ENCODE measurements around the gene AK8. TPM values are rescaled to one million over a fixed set of nuclear protein-coding genes. Genes with fewer than 3 reads are reported as not detected.
A peak's percentile ranks its signal among the peaks of the same experiment; 100 is the strongest.

Gene AK8
- total and polyA plus RNA-seq, 5 experiments from 2014 or later: 0.14 TPM; not detected in 4

DNA sequence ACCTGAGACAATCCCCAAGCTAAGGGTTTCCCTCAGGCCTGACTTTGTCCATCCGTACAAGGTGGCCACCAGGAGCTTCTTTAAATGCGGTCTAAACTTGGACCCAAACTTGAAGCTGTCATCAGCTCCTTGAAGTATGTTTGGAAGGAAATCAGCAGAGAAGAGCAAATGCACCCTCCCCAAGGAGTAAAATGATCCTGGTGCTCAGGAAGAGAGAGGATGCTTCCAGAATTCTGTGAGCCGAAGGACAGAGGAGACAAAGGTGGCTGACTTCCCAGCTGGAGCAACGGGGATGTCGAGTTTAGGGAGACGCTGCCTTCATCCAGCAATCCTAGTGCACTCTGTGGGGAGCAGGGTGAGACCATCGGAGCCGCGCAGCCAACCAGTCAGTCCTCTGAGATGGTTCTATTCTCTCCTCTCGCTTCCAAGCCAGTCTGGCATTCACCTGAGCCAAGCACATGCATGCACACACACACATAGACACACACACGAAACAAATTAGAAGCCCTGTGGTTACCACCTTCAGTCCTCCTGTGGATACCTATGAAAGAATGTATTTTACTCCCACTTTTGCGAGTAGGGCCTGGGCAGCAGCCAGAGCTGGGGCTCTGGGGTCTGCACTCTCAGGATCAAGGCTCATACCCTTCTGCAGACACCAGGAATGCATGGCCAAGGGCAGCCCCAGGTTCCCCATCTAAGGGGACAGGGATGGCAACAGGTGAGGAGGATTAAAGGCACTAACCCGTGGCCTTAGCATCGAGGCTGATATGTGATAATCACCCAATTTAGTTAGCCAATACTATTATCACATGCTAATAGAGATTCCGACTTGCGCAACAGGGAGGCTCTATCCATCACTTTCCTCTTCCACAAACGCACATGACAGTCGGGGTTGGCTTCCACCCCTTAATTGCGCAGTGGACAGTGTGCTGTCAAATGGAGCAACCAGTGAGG, 132.1 kb downstream of the AK8 start:
- ATAC-seq (no peak), DNase-seq (no peak)
- POLR2A ChIA-PET: no interaction called here
- H3K27ac Mint-ChIP-seq: no peak overlapping the region
- peaks cover 0 to 2% (median 0%) of the 10 kb centered on the region in 3 donors for H3K36me3 Mint-ChIP-seq
- H3K4me3 Mint-ChIP-seq: no peak overlapping the region
- no peaks in the 10 kb centered on the region for H3K9me3 Mint-ChIP-seq
- H3K4me1 Mint-ChIP-seq: peaks cover 0 to 9% (median 6%) of the 10 kb centered on the region in 4 donors
- H3K27me3 Mint-ChIP-seq: peaks cover 28 to 65% (median 47%) of the 10 kb centered on the region in 5 donors

DNA sequence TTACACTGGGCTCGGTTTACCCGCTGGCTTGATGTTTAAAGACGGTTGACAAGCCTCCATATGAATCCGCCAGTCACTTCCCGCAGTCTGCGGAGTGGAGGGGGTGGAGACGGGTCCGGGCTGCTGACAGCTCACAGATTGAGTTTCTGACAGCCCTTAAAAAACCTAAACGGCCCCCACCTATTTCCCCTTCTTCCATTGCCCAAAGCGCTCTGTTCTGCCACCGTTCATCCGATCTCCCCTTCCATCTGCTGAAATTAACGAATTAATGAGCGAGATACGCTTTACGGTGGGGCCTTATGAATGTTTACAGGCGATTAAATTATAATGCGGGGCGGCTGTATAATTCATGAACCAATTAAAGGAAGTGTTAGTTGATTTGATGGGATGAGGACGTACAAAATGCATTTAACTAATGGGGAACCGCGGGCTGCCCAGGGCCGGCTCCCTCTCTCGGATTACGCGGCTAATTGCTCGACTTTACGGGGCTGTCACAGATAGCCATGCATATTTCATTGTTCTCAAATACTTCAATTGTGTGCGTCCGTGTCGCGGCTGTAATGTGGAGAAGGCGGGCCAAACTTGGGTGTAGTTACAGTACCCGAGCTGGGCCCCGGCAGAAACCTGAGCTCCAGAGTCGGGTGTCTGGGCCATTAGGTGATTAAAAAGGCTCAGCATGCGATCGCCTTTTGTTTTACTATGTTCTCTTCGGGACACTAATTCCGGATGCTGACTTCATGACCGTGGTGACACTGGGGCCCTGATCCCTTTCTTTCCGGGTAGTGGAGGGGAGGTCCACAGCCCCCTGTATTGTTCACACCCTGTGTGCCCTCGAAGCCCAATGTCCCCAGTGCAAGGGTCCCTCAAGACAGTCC, 133.0 kb downstream of the AK8 start:
- Mint-ChIP-seq H3K27ac (no peak overlapping the region), H3K27me3 (peaks cover 28 to 59% (median 48%) of the 10 kb centered on the region in 5 donors), H3K9me3 (no peaks in the 10 kb centered on the region), H3K4me1 (peaks cover 0 to 9% (median 6%) of the 10 kb centered on the region in 4 donors), H3K36me3 (peaks cover 0 to 2% (median 0%) of the 10 kb centered on the region in 3 donors), H3K4me3 (peak overlapping the region in 4 of 10 donors; percentile 3 to 42 (median 26))
- ATAC-seq: no peak
- POLR2A ChIA-PET: no interaction called here
- no peak for DNase-seq

DNA sequence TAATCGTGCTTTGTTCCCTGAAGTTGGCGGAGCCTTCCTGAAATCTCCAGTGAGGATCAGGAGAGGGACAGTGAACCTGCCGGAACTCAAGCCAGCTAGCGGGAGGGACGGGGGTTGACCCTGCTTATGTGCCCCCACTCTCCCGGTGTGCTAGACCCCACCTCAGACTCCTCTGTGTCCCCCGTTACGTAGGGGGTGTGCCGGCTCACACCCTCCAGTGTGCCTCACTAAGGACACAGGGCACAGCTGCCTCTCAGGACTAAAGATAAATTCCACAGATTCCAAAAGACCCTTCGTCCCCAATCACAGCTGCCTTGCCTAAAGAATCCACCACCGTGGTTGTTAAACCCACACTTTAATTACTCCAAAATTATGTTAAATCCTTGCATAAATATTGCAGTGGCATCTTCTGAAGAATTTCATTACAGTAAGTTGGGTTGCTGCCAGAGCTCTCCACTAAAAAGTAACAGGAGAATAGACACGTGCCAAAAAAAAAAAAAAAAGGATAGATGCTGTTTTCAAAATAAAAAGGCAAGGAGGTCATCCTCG, 134.1 kb downstream of the AK8 start:
- Mint-ChIP-seq H3K36me3 (peaks cover 0 to 2% (median 0%) of the 10 kb centered on the region in 3 donors), H3K4me3 (no peak overlapping the region), H3K4me1 (peaks cover 0 to 9% (median 6%) of the 10 kb centered on the region in 4 donors), H3K27me3 (peaks cover 28 to 59% (median 48%) of the 10 kb centered on the region in 5 donors), H3K9me3 (no peaks in the 10 kb centered on the region), H3K27ac (no peak overlapping the region)
- DNase-seq (no peak), ATAC-seq (no peak)
- POLR2A ChIA-PET: no interaction called here

DNA sequence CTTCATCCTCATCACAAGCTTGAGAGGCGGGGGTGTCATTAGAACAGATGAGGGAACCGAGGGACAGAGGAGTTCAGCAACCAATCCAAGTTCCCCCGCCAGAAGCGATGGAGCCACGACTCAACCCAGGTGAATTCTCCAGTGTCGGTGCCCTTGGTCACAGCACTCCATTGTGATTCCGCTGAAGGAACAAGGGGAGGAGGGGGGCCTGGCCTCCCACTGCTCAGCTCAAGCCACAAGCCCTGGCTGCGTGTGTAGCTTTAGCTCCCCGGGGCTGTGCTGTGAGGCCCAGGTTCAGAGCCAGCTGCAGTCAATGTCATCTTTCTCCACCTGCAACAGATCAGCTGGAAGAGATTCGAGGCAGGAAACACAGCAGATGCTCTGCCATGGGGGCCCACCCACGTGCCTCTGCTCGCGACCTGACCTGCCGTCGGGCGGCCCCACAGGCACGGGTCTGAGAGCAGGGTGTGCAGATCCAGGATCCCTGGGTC, 135.2 kb downstream of the AK8 start:
- ATAC-seq: no peak
- POLR2A ChIA-PET: no interaction called here
- Mint-ChIP-seq H3K36me3 (peaks cover 0 to 2% (median 0%) of the 10 kb centered on the region in 3 donors), H3K27ac (no peak overlapping the region), H3K27me3 (peaks cover 28 to 59% (median 48%) of the 10 kb centered on the region in 5 donors), H3K4me1 (peaks cover 0 to 9% (median 6%) of the 10 kb centered on the region in 4 donors), H3K4me3 (no peak overlapping the region), H3K9me3 (no peaks in the 10 kb centered on the region)
- no peak for DNase-seq

DNA sequence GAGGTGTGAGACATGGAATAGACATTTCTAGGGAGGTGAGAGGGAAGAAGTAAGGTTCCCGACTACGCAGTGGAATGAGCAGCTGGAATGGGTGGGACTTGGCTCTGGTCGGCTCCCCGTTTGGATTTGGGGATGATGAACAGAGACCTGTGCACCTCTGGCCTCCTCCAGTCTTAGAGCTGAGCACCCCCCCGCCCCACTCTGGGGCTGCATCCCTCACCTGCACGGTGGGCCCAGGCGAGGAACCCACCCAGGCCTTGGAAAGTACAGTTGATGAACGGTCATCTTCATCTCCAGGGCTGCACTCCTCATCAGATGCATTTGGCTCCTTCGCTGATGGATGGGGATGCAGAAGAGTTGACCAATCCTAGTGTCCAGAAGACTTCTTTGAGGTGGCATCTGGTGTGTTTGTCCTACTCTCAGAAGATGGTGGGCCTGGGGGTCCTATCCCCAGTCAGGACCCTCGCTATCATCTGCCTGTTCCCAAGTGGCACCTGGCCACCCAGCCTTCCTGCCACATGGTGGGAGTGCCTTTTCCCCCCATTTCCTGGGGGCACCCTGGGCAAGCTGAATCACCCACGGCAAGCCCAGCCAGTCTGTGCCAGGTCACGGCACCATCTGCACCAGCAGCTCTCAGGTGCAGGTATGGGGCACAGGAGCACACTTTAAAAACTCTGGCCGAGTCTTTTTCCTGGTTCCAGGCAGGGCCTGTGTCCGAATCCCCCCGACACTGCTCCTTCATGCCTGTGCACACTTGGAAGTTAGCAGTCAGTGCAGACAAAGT, 137.4 kb downstream of the AK8 start:
- POLR2A ChIA-PET: no interaction called here
- H3K9me3 Mint-ChIP-seq: no peaks in the 10 kb centered on the region
- peaks cover 27 to 52% (median 42%) of the 10 kb centered on the region in 5 donors for H3K27me3 Mint-ChIP-seq
- DNase-seq (no peak), ATAC-seq (no peak)
- H3K27ac Mint-ChIP-seq: no peak overlapping the region
- H3K36me3 Mint-ChIP-seq: peaks cover 0 to 2% (median 0%) of the 10 kb centered on the region in 3 donors
- H3K4me3 Mint-ChIP-seq: no peak overlapping the region
- peaks cover 0 to 9% (median 6%) of the 10 kb centered on the region in 4 donors for H3K4me1 Mint-ChIP-seq

- Mint-ChIP-seq H3K27me3 (peaks cover 28 to 43% (median 37%) of the 10 kb centered on the region in 5 donors), H3K4me1 (peaks cover 0 to 6% (median 2%) of the 10 kb centered on the region in 4 donors), H3K27ac (no peak overlapping the region), H3K9me3 (no peaks in the 10 kb centered on the region), H3K4me3 (no peak overlapping the region), H3K36me3 (peaks cover 0 to 2% (median 0%) of the 10 kb centered on the region in 3 donors)
- POLR2A ChIA-PET: no interaction called here
- no peak for DNase-seq
- ATAC-seq: no peak
Measured at GRCh38 chr9:132739710-132740310, 138.3 kb downstream of the AK8 start.

DNA sequence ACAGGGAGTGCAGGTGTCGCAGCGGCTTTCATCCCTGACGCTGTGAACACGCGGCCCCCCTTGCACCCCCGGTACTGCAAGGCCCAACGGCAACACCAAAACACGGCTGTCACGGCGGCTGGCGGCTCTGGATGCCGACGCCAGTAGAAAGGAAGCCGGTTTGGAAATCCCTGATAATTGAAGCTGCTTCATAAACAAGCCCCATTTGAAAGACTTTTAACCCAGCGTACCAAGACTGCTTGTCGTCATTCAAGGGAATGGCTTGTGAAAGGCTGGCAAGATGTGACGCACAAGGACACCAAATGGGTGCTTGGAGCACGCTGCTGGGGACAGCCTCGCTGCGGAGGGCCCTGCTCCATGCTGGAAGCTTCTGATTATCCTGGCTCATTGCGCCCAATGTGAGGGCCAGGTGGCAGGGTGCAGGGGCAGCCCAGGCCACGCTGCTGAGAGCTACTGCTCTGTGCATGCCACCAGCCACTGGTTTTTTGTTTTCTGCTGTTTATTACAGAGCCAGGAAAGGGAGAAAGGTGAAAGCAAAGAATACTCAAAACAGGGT, 144.7 kb downstream of the AK8 start:
- POLR2A ChIA-PET: no interaction called here
- Mint-ChIP-seq H3K27ac (peak overlapping the region in 1 of 10 donors; percentile 49), H3K4me1 (peaks cover 0 to 1% (median 0%) of the 10 kb centered on the region in 4 donors), H3K4me3 (no peak overlapping the region), H3K36me3 (no peaks in the 10 kb centered on the region), H3K27me3 (peaks cover 0 to 14% (median 12%) of the 10 kb centered on the region in 5 donors), H3K9me3 (no peaks in the 10 kb centered on the region)
- no peak for ATAC-seq
- DNase-seq: no peak

GRCh38 chr9:132732326-132733259, 145.5 kb downstream of the AK8 start:
- Mint-ChIP-seq H3K27ac (no peak overlapping the region), H3K36me3 (no peaks in the 10 kb centered on the region), H3K9me3 (no peaks in the 10 kb centered on the region), H3K27me3 (peaks cover 4 to 18% (median 15%) of the 10 kb centered on the region in 5 donors), H3K4me3 (no peak overlapping the region), H3K4me1 (peaks cover 0 to 1% (median 0%) of the 10 kb centered on the region in 4 donors)
- DNase-seq (no peak), ATAC-seq (no peak)
- POLR2A ChIA-PET: no interaction called here

DNA sequence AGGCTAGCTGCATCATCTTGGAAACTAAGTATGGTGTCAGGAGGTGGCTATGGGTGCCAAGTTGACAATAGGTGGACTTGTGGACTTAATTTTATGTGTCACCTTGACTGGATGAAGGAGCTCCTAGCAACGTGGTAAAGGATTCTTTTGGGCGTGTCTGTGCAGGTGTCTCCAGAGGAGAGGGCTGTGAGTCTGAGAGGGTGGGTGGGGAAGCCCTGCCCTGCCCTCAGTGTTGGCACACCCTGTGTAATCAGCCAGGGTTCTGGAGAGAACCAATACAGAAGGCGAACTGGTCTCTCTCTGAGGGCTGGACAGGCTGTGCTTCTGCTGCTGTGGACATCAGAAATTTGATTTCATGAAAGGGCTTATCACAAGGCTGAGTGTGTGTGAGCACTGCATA, 146.9 kb downstream of the AK8 start:
- no peak for DNase-seq
- peaks cover 0 to 1% (median 0%) of the 10 kb centered on the region in 4 donors for H3K4me1 Mint-ChIP-seq
- POLR2A ChIA-PET: no interaction called here
- H3K36me3 Mint-ChIP-seq: no peaks in the 10 kb centered on the region
- no peaks in the 10 kb centered on the region for H3K9me3 Mint-ChIP-seq
- ATAC-seq: no peak
- peaks cover 7 to 26% (median 14%) of the 10 kb centered on the region in 5 donors for H3K27me3 Mint-ChIP-seq
- H3K27ac Mint-ChIP-seq: no peak overlapping the region
- H3K4me3 Mint-ChIP-seq: no peak overlapping the region

DNA sequence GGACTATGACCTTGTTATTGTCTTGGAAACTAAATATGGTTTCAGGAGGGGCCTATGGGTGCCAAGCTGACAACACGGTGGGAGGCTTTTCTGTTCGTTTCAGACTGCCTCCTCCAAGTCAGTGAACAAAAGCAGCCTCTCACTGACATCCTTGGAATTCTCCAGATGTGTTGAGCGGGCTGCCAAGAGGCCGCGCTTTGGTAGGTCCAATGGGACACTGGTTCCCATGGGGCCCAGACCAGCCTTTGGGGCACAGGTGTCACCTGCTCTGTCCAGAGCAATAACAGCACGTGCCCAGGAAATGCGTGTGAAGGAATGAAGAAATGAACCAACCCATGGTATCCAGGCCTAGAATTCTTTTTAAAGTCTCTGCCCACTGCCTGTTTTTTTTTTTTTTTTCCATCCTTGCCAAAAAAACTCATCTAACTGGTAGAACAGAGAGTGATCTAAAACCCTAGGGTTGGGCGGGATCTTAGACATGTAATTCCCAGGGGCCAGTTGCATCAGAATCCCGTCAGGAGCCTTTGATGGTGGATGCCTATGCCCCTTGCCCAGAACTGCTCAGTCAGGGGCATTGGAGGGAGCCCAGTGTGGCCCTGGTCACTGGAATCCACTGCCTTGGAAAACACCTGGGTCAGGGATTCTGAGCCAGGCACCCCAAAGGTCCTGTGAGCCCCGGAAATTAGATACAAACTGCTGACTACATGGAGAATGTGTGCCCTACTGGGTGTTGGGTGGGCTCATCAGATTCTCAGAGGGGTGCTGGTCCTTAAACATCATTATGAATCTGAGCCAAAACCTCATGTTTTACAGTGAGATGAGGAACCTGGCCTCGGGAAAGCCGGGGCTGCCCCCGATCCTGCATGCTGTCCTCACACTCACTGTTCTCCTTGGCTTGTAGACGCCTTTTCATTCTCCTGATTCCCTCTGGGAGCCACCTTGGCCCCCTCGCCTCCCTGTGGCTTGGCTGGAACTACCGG, 147.7 kb downstream of the AK8 start:
- POLR2A ChIA-PET: no interaction called here
- ATAC-seq (no peak), DNase-seq (no peak)
- H3K9me3 Mint-ChIP-seq: no peaks in the 10 kb centered on the region
- H3K4me3 Mint-ChIP-seq: no peak overlapping the region
- H3K27ac Mint-ChIP-seq: no peak overlapping the region
- H3K4me1 Mint-ChIP-seq: peaks cover 0 to 1% (median 0%) of the 10 kb centered on the region in 4 donors
- peaks cover 6 to 26% (median 12%) of the 10 kb centered on the region in 5 donors for H3K27me3 Mint-ChIP-seq
- no peaks in the 10 kb centered on the region for H3K36me3 Mint-ChIP-seq

Data from naive thymus-derived CD8-positive, alpha-beta T cell (primary cell).